GM19035 (cell line): ENCODE results near the gene ITGAV.
"Not testable (repeated sequence)": the region's sequence is repeated elsewhere in the genome, so short reads cannot be mapped to it uniquely, and the experiment has no call there.

Experiments used
- ATAC-seq: cut with Tn5 transposase; IDR thresholded peaks from one replicate; pipeline ENCODE4 v1.9.1; 2021; ENCODE audit not compliant: unreplicated experiment

The ITGAV gene

GRCh38 chr2:186589612-186590349 is at the start of gene ITGAV:
ITGAV (plus strand) TSS chr2:186590056; CDS start chr2:186590339, 283 bp downstream.
- peak; percentile 96 for ATAC-seq

GRCh38 chr2:186540941-186541340 is 48.9 kb upstream of the ITGAV start:
- ATAC-seq: no peak

- ATAC-seq: no peak
Measured at GRCh38 chr2:186542002-186542401, 47.9 kb upstream of the ITGAV start.

- no peak for ATAC-seq
Measured at GRCh38 chr2:186543561-186544131, 46.2 kb upstream of the ITGAV start.

GRCh38 chr2:186544255-186544675 is 45.6 kb upstream of the ITGAV start:
- ATAC-seq: no peak

GRCh38 chr2:186546846-186547245 is 43.0 kb upstream of the ITGAV start:
- ATAC-seq: no peak

GRCh38 chr2:186551323-186552050 is 38.4 kb upstream of the ITGAV start:
- no peak for ATAC-seq

GRCh38 chr2:186554429-186554828 is 35.4 kb upstream of the ITGAV start:
- ATAC-seq: no peak

GRCh38 chr2:186554850-186555671 is 34.8 kb upstream of the ITGAV start:
- ATAC-seq: no peak

- ATAC-seq: no peak
Measured at GRCh38 chr2:186558512-186559276, 31.2 kb upstream of the ITGAV start.

- peak; percentile 48 for ATAC-seq
Measured at GRCh38 chr2:186559370-186559769, 30.5 kb upstream of the ITGAV start.

GRCh38 chr2:186559848-186560247 is 30.0 kb upstream of the ITGAV start:
- peak; percentile 78 for ATAC-seq

GRCh38 chr2:186560254-186560653 is 29.6 kb upstream of the ITGAV start:
- ATAC-seq: no peak

GRCh38 chr2:186561467-186562208 is 28.2 kb upstream of the ITGAV start:
- ATAC-seq: no peak

- ATAC-seq: no peak
Measured at GRCh38 chr2:186562209-186562578, 27.7 kb upstream of the ITGAV start.

- not testable (repeated sequence) for ATAC-seq
Measured at GRCh38 chr2:186568600-186568999, 21.3 kb upstream of the ITGAV start.

- ATAC-seq: not testable (repeated sequence)
Measured at GRCh38 chr2:186569127-186569526, 20.7 kb upstream of the ITGAV start.

- no peak for ATAC-seq
Measured at GRCh38 chr2:186569897-186570296, 20.0 kb upstream of the ITGAV start.

GRCh38 chr2:186570604-186571003 is 19.3 kb upstream of the ITGAV start:
- no peak for ATAC-seq

GRCh38 chr2:186572705-186573104 is 17.2 kb upstream of the ITGAV start:
- no peak for ATAC-seq
